Lower leg skin (tissue), 3 donors: ENCODE results near the gene CLPSL1.

ENCODE experiments used
- CTCF ChIP-seq, 3 donors: fragments of 450-650 bp; IDR thresholded peaks; one replicate each; pipeline ENCODE4 v1.5.1; 2016; ENCODE audit warnings: antibody characterized with exemption in 3 of 3, mild to moderate bottlenecking in 3 of 3, moderate library complexity in 2 of 3
- POLR2A ChIP-seq, 2 donors: fragments of 450-650 bp; IDR thresholded peaks; one replicate each; pipeline ENCODE4 v1.6.1; 2016 to 2017; ENCODE audit warnings: antibody characterized with exemption in 2 of 2, mild to moderate bottlenecking in 1 of 2, moderate library complexity in 1 of 2

GRCh38 chr6:35810971-35811698 lies 30.3 kb downstream of the CLPSL1 start:
- TF ChIP-seq POLR2A (IDR thresholded peaks at IDR 0.05) (no peak), CTCF (IDR thresholded peaks at IDR 0.05) (no peak)
